OCI-LY3 (cell line): ENCODE results near the gene SMAD6.

Experiments
- H2AFZ ChIP-seq: fragments of 200-600, 300-600 bp; shearing (Covaris generic); 2 replicates; pipeline ENCODE4 v1.6.0; 2014; ENCODE audit warnings: antibody characterized with exemption, low read depth, low read length
- H3K27ac ChIP-seq: fragments of 200-600, 300-600 bp; sonication (generic); 2 replicates; pipeline ENCODE4 v1.5.1; 2014; ENCODE audit warnings: mild to moderate bottlenecking, low read length, moderate library complexity, mixed read lengths
- H3K27me3 ChIP-seq: fragments of 200-600, 300-600 bp; sonication (generic); 2 replicates; pipeline ENCODE4 v1.6.1; 2014; ENCODE audit warnings: low read depth, low read length, mixed read lengths
- H3K36me3 ChIP-seq: fragments of 200-600, 300-600 bp; sonication (generic); replicated peaks from 2 replicates; pipeline ENCODE3; 2014; ENCODE audit warnings: low read depth, low read length, mixed read lengths
- H3K4me1 ChIP-seq: fragments of 300-600, 200-600 bp; sonication (generic); 2 replicates; pipeline ENCODE4 v1.6.1; 2014; ENCODE audit warnings: low read length, mixed read lengths
- H3K4me2 ChIP-seq: fragments of 200-600, 300-600 bp; sonication (generic); 2 replicates; pipeline ENCODE4 v1.6.1; 2014; ENCODE audit warnings: low read length, mixed read lengths
- H3K4me3 ChIP-seq: fragments of 300-600, 200-600 bp; sonication (generic); 2 replicates; pipeline ENCODE4 v1.5.1; 2014; ENCODE audit warnings: antibody characterized with exemption, mild to moderate bottlenecking, low read length, moderate library complexity
- H3K79me2 ChIP-seq: fragments of 300-600, 200-600 bp; shearing (Covaris generic); 2 replicates; pipeline ENCODE4 v1.6.1; 2014; ENCODE audit warnings: mild to moderate bottlenecking, low read length, mixed read lengths
- H3K9ac ChIP-seq: fragments of 300-600, 200-600 bp; shearing (Covaris generic); 2 replicates; pipeline ENCODE4 v1.6.0; 2014; ENCODE audit warnings: mild to moderate bottlenecking, low read length, moderate library complexity
- H3K9me3 ChIP-seq: fragments of 200-600, 300-600 bp; shearing (Covaris generic); 2 replicates; pipeline ENCODE4 v1.6.1; 2014; ENCODE audit warnings: low read length, mixed read lengths; ENCODE audit not compliant: insufficient read depth
- H4K20me1 ChIP-seq: fragments of 200-600, 300-600 bp; sonication (generic); 2 replicates; pipeline ENCODE4 v1.6.1; 2016; ENCODE audit warnings: low read length, mixed read lengths; ENCODE audit not compliant: insufficient read depth
- CTCF ChIP-seq: fragments of 200-600, 300-600 bp; sonication (generic); IDR thresholded peaks from 2 replicates; pipeline ENCODE4 v1.5.1; 2014; ENCODE audit warnings: antibody characterized with exemption, low read length, low read depth
- EZH2phosphoT487 ChIP-seq: fragments of 200-600 bp; shearing (Covaris generic); IDR thresholded peaks from 2 replicates; pipeline ENCODE4 v1.6.1; 2018; ENCODE audit warnings: antibody characterized with exemption, mixed run types, low read depth

SMAD6 gene

GRCh38 chr15:66821307-66821706 is 119.3 kb downstream of the SMAD6 start:
- Histone ChIP-seq H4K20me1 (no peaks in the 10 kb centered on the region), H3K79me2 (no peaks in the 10 kb centered on the region), H3K4me3 (no peak overlapping the region), H3K36me3 (no peaks in the 10 kb centered on the region), H3K27ac (no peak overlapping the region), H3K9ac (no peak overlapping the region), H3K9me3 (no peaks in the 10 kb centered on the region), H3K4me1 (no peaks in the 10 kb centered on the region), H3K4me2 (no peak overlapping the region), H2AFZ (no peak overlapping the region), H3K27me3 (no peaks in the 10 kb centered on the region)
- no peak for TF ChIP-seq CTCF
- TF ChIP-seq EZH2phosphoT487 = no peak

- no peak overlapping the region for H3K4me2 ChIP-seq
- H3K27me3 ChIP-seq = no peaks in the 10 kb centered on the region
- no peaks in the 10 kb centered on the region for H4K20me1 ChIP-seq
- TF ChIP-seq EZH2phosphoT487 (no peak), CTCF (no peak)
- H3K4me3 ChIP-seq = no peak overlapping the region
- H3K27ac ChIP-seq = no peak overlapping the region
- H3K36me3 ChIP-seq = no peaks in the 10 kb centered on the region
- H3K9me3 ChIP-seq = no peaks in the 10 kb centered on the region
- no peaks in the 10 kb centered on the region for H3K4me1 ChIP-seq
- no peaks in the 10 kb centered on the region for H3K79me2 ChIP-seq
- no peak overlapping the region for H3K9ac ChIP-seq
- H2AFZ ChIP-seq = no peak overlapping the region
Observed at GRCh38 chr15:66822114-66822513, 120.1 kb downstream of the SMAD6 start.

- TF ChIP-seq CTCF (no peak), EZH2phosphoT487 (no peak)
- no peaks in the 10 kb centered on the region for H3K4me1 ChIP-seq
- H3K4me2 ChIP-seq = no peak overlapping the region
- no peaks in the 10 kb centered on the region for H3K36me3 ChIP-seq
- no peaks in the 10 kb centered on the region for H3K79me2 ChIP-seq
- no peak overlapping the region for H2AFZ ChIP-seq
- no peak overlapping the region for H3K27ac ChIP-seq
- H3K9ac ChIP-seq = no peak overlapping the region
- H3K4me3 ChIP-seq = no peak overlapping the region
- H3K27me3 ChIP-seq = no peaks in the 10 kb centered on the region
- no peaks in the 10 kb centered on the region for H3K9me3 ChIP-seq
- no peaks in the 10 kb centered on the region for H4K20me1 ChIP-seq
Observed at GRCh38 chr15:66822576-66822975, 120.5 kb downstream of the SMAD6 start.

- Histone ChIP-seq H3K36me3 (no peaks in the 10 kb centered on the region), H3K4me3 (no peak overlapping the region), H3K4me2 (no peak overlapping the region), H3K79me2 (no peaks in the 10 kb centered on the region), H3K9me3 (no peaks in the 10 kb centered on the region), H3K4me1 (no peaks in the 10 kb centered on the region), H3K27me3 (no peaks in the 10 kb centered on the region), H3K27ac (no peak overlapping the region), H2AFZ (no peak overlapping the region), H4K20me1 (no peaks in the 10 kb centered on the region), H3K9ac (no peak overlapping the region)
- TF ChIP-seq CTCF = no peak
Observed at GRCh38 chr15:66823601-66824000, 121.6 kb downstream of the SMAD6 start.
